NCI-H2107 (cell line): ENCODE measurements around the gene ATP6V0D1.
"Not testable (repeated sequence)": the region's sequence is repeated elsewhere in the genome, so short reads cannot be mapped to it uniquely, and the experiment has no call there.

Source experiments
- DNase-seq: peaks from one replicate; lab custom pipeline; 2025; lab: John Stamatoyannopoulos, UW

ATP6V0D1 gene

DNA sequence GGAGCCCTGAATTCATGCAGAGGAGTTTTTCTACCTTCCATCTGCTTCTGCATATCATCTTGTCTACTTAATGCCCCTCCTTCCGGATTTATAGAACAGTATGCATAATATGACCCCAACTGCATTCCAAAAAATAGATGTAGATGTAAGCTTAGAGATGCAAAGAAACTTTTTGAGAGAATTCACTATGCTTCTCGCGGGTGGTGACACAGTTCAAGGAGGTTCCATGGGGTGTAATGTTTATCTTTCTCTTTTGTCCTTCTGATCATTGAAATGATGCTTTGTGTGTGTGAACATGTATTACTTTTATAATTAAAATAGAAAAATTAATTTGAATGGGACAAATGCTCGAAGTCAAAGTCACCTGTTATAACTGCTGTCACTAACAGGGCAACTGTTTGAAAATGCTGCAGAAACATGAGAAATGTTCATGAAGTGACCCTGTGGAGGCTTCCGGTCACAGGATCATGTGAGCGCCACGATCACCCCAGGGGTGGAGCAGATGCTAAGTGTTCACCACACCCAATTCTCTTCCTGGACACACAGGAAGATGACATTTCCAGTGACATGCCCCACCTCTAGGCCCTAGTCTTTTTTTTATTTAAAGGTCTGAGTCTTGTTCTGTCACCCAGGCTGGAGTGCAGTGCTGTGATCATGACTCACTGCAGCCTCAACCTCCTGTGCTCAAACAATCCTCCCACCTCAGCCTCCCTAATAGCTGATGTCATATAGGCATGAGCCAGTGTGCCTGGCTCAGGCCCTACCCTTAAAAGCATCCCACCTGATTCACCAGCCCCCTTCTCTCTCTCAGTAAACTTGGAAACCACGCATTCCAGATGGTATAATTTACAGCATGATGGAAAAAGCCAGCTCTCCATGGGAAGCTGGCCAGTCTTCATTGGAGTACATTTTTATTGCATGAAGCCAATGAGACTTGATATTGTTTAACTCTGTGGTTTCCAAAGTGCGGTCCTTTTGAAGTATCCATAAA is 23.4 kb upstream of the ATP6V0D1 start:
- DNase-seq, result no peak

DNA sequence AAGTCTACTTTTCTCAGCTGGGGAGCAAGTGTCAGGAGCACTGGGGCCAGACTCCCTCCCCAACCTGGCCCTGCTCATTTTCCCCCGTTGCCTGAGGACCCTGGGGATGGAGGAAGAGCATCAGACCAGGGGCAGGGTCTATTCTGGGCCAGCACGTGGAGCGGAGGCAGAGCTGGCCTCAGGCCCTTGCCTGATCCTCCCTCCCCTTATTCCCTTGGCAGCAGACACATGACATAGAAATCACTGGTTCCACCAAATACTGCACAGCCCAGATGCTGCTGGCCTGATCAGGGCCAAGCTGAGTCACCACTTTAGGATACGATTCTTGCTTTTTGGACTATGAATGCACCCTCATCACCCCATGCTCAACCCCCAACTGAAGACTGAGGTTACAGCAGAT is 18.1 kb upstream of the ATP6V0D1 start:
- DNase-seq, result no peak

DNA sequence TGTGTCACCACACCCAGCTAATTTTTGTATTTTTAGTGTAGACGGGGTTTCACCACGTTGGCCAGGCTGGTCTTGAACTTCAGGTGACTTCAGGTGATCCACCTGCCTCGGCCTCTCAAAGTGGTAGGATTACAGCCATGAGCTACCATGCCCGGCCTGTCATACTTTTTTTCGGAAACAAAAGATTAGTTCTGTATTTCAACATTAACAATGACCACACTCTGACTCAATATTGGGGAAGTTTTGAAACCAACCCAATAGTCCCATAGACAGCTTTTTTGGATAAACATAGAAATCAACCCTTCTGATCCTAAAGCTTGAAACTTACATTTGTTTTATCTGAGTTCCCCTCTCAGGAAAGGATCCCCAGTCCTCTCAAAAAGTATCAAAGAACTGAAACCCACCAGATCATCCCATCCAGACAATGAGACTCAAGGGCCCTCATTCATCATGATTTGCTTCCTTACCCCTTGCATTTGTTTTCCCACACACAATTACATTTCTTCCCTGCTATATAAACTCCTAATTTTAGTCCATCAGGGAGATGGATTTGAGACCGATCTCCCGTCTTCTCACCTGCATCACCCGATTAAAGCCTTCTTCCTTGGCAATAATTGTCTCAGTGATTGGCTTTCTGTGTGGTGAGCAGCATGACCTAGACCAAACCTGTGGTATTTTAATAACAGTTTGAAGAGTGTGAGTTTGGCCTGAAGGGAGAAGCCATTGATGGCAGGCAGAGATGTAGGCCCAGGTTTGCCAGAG is 9.6 kb upstream of the ATP6V0D1 start:
- no peak for DNase-seq

DNA sequence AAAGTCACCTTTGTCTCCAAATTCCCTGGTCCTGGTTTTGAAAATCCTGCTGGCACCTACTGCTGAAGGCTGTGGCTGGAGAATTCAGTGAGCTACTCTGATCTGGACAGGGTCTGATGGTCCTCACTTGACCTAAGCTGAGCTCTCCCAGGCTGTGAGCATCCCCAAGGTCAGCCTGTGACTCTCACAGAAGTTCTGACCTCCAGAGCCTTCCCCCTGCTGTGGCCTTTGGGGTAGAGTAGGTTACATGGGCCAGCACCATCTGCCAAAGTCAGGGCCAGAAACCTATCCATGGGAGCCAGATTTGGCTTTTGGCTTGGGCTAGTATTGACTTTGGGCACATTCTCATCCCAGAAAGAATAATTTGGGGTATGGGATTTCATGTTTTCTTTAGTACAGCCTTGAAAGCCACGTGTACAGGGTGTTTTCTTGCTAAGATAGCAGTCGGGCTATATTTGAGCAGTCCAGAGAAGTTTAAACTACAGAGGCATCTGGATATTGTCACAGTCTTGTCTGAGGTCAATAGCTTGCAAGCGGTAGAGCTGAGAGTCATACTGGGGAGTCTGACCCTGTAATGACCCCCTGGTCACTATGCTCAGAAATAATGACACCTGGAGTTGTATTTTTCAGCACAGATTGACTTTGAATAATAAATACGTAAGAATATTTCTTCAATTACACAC is 8.6 kb upstream of the ATP6V0D1 start:
- DNase-seq, result no peak

DNA sequence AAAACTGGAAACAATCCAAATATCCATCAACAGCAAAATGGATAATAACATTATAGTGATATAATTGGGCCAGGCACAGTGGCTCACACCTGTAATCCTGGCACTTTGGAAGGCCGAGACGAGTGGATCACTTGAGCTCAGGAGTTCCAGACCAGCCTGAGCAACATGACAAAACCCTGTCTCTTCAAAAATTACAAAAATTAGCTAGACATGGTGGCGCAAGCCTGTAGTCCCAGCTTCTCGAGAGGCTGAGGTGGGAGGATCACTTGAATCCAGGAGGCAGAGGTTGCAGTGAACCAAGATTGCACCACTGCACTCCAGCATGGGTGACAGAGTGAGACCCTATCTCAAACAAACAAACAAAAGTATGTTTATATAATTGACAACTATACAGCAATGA is 6.6 kb upstream of the ATP6V0D1 start:
- DNase-seq, result not testable (repeated sequence)

DNA sequence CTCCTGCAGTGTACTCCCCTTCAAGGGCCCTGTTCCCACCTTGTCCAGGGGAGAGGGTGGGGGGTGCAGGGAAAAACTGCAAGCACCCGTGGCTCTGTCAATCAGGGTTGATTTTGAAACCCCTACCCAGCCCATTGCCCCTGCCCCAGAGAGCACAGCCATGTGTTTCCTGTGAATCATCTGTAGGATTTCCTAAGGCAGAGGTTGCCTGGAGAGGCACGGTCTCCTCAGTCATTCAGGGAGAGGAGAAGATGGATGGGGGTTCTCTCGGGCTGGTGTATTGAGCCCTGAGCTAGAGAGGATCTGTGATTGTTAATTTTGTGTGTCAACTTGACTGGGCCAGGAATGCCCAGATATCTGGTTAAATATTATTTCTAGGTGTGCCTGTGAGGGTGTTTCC is 5.8 kb upstream of the ATP6V0D1 start:
- DNase-seq, result no peak

DNA sequence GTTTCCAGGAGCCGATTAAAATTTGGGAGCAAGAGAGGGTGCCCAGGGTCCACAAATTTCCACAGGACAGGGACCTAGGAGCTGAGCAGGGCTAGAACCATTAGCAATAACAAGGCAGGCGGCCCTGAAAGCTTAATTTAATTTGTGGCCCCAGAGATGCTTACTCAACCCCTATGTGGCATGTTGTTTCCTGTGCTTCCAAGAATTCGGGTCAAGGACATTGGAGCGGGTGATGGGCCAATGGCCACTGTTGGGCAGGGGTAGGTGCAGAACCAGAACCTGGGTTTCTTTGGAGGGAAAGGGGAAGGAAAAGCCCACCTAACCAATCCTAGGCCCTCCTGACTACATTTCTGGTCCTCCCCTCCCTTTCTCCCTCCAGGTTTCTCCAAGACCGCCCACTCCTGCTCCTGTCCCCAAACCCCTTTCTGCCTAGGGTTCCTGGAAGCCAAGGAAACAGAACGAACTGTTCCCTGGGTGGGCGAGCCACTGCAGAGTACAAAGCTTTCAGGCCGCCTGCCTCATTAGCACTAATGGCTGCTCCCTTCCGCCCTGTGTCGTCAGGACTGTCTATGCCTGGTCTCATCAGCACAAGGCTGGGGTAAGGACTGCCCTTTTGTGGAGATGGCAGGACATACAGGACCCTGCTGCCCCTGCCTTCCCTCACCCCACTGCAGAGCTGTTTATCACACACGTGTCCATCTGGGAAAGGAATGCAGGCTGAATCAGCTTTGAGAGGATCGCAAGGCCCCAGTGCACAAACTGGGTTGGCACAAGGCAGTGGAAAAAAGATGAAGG is 3.0 kb upstream of the ATP6V0D1 start:
- DNase-seq, result no peak

DNA sequence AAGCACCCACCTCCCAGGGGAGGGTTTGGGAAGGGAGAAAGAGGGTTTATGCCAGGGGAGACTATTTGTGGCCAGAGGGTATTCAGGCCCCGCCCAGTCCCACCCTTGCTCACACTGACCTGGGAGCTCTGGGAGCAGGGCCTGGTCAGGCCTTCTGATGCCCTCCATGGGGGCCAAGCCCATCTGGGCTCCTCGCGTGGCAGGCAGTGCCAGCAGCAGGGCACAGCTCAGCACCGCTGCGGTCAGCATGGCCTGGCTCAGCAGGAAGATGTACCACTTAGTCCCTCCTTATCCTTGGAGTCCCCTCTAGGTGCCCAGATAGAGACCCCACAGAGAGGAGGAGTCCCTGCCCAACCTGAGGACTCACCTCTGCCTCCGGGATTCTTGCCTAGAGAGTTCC is 2.2 kb upstream of the ATP6V0D1 start, which contains the start of gene AGRP:
TSS of gene AGRP (minus strand) at position 398 of the 400 bp plus-strand sequence. CDS start at position 249, 149 bp downstream.
- no peak for DNase-seq

DNA sequence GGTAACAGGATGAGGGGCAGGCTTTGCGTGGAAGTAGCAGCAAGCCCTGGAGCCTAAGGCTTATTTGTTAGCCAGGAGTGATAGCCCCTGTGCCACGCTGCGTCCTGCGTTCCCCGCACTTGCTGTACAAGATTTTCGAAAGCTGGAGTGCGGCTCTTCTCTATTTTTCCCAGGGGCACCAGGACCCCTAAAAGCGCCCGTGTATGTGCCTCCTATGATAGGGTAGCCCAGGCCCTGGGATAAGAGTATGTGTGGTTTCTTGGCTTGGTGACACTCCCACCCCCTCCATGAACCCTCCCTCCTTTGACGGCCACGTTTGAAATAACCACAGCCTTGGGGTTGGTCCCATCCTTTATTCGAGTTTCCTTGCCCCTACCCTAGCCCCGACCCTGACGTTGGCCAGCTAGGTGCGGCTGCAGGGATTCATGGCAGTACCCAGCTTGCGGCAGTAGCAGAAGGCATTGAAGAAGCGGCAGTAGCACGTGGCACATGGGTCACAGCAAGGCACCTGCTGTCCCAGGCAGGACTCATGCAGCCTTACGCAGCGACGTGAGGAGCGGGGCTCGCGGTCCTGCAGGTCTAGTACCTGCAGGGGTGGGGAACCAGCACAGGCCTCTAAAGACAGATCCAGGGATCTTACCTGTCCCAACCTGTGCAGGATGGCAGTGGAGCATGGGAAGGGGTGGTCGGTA is 1.4 kb upstream of the ATP6V0D1 start:
- no peak for DNase-seq

DNA sequence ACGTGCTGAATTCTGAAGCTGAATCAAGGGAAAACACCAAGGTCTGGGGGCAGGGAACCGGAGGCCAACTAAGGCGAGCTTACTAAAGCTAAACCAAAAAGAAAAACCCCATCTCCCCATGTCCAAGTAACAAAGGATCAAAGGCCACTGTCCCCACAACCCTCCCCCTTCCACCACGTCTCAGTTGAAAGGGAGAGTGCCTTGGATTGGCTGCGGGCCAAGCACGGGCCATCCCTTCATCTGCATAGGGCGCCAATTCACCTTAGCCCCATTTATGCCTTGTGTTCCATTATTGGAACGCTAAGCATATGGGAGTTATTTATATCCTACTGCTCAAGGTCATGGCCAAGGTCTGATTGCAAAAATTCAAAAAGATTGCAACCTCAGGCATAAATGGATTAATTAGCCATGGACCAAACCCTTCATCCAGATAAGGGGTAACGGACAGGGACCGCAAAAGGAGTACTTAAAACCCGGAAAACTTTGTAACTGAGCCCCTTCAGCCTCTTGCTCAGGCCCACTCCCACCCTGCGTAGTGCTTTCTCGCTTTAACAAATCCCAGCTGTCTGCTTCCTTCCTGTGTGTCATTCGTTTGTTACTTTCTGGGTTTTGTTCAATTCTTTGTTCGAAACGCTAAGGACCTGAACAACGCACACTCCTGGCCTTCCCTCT is 740 bp upstream of the ATP6V0D1 start:
- DNase-seq, result no peak

DNA sequence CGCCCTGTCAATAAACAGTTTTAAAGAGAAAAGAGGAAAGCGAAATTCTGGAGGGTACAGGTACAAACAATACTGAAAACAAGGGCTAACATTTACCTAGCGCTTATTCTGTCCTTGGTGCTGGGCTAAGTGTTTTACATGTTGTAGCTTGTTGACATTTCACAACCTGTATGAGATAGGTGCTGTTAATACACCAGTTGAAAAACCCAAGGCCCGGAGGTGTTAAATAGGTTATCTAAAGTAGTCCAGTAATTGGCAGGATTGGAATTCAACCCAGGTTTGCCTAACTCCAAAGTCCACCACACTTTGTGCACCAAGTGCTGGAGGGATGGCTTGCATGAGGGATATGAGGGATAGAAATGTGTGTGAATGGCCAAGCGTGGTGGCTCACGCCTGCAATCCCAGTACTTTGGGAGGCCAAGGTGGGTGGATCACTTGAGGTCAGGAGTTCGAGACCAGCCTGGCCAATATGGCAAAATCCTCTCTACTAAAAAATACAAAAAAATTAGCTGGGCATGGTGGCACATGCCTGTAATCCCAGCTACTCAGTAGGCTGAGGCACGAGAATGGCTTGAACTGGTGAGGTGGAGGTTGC is 2.9 kb downstream of the ATP6V0D1 start:
- no peak for DNase-seq

DNA sequence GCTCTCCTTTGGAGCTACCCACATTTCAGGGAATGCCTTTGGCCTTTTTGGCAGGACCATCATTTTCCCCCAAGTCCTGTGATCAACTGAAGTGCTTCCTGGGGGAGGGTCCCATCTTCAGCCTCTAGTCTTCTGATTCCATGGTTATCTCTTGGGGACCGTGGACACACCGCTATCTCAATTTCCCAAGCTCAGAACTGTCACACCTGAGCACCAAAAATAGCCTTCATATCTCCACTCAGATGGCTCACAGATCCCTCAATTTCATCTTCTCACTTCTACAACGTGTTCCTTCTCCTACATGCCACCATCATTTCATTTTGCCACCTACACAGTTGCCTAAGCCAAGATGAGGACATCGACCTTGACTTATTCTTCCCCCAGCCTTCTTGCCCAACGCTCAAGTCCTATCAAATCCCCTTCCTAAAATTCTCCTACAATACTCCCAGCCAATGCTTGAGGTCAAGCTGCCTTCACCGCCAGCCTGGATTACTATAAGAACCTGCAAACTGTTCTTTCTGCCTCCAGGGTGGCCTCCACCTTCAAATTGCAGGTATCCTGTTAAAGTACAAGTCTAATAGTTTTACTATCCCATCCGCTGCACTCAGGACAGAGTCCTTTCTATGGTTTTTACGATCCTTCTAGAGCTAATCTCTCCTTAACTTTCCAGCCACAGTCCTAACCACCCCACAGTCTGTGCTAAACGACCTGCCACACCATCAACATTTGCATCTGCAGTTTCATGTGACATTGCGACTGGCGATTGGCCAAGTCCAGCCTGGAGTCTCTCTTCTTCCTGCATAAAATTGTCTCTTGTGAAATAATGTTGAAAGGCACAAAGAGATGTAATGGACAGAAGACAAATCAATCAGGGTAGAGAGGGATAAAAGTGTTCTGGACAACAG is 6.2 kb downstream of the ATP6V0D1 start:
- DNase-seq, result no peak

DNA sequence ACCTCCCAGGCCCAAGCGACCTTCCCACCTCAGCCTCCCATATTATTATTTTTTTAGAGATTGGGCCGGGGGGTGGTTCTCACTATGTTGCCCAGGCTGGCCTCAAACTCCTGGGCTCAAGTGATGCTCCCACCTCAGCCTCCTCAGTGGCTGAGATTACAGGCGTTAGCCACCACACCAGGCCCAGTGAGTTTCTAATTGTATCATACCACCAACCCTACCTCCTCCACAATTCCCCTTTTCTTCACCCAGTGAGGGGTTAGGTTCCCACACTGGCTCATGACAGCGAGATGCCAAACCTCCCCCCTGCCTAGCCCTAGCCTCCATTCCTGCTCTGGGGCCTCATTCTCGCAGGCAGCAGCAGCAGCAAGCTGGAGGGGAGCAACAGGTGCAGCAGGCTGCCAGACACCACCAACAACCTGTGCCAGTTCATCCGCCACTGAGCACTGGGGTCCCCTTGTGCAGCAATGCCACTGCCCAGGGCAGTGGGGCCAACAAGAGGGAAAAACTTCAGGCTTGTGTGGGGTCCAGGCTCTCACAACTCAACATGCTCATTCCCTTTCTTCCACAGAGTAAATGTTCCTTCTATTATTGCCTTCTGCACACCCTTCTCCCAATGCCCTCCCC is 9.1 kb downstream of the ATP6V0D1 start:
- DNase-seq, result no peak

DNA sequence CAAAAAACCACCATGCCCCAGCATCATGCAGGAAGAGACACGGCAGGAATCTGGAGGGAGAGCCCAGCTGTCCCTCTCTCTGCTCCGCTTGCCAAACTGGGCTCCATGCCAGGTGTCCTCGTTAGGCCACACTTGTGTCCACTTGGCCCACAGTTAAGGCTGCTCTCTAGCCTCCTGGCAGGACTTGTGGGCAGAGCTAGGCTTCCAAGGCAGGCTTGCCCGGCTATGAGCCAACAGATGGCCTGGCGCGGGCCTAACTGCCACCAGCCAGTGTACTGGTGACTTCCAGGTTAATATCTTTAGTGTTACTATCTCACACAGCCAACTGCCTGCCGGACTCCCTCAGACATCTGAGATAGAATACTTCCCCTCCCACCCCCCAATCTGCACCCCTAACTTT is 10.6 kb downstream of the ATP6V0D1 start:
- DNase-seq, result no peak

DNA sequence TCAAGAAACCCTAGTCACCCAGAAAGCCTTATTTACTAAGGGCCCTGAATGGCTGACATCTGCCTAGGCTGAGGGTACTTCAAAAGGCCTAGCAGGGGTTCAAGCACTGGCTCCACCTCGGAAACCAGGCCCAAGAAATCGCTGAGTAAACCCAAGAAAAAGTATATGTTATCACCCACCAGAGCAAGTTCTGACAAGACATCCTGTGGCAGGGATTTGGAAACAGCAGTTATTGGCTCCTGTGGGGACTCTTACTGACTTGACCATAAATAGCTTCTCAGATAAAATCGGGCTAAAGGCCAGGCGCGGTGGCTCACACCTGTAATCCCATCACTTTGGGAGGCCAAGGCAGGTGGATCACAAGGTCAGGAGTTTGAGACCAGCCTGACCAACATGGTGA is 12.2 kb downstream of the ATP6V0D1 start:
- DNase-seq, result no peak

DNA sequence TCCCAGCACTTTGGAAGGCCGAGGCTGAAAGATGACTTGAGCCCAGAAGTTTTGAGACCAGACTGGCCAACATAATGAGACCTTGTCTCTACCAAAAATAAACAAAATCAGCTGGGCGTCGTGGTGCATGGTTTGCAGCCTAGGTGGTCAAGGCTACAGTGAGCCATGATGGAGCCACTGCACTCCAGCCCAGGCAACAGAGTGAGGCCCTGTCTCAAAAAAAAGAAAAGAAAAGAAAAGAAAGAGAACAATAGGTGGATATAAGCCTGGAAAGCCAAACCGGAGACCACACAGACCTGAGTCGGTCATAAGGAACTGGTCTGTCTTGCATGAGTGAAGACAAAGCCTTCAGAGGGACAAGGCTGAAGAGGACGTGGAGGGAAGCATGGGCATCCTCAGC is 14.4 kb downstream of the ATP6V0D1 start:
- no peak for DNase-seq

DNA sequence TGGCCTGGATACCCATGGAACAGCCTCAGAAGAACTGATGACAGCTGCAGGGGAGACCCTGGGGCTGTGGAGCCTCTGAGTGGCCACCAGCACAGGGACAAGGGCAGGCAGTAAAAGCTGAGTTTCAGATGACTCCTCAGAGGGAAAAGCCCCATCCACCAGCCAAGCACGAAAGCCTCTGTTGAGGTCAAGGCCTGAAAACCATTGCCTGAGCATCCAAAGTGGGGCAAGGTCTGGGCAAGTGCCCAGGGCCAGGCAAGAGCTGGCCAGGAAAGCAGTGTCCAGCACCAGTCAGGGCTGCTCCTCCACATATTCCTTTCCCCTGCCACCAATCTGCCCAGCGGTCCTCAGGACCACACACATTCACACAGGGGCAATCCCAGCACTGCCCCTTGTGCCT is 16.4 kb downstream of the ATP6V0D1 start:
- no peak for DNase-seq

DNA sequence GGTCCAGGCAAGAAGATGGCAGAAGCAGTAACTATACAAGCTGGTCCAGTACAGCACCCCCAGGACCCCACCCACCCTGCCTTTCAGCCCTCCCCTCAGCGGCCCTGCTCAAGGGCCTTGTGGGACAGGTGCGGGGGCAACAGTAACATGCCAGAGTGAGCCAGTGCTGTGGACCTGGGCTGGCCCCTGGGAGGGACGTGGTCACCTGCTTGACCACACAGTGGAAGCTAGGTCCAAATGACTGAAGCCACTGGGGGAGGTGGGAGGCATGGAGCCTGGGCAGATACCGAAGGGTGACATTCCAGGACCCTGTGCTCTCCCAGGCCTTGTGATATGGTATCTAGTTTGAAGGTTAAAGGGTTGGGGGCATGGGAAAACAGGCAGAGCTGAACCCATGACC is 17.3 kb downstream of the ATP6V0D1 start:
- DNase-seq, result no peak
